GM12878 (cell line): Measurements from ENCODE around the gene RRAD. TPM values are rescaled to one million over a fixed set of nuclear protein-coding genes. Genes with fewer than 3 reads are reported as not detected.

ENCODE experiments used
- ATAC-seq: fragments of 200-7000 bp; cut with Tn5 transposase; 3 replicates; pipeline ENCODE4 v1.9.1; 2020; ENCODE audit warnings: mild to moderate bottlenecking, moderate library complexity
- BruUV-seq: library from RNA; stranded (reverse); fragments of 400-500 nt; replicated peaks from 2 replicates; lab custom pipeline; 2021; lab: Mats Ljungman, UMichigan
- CTCF ChIA-PET: fragments of 300-600 bp; sonication (Branson Sonifier 250); formaldehyde crosslinking; extraction: SDS; loops from one replicate; lab custom pipeline; 2021; ENCODE audit warnings: inconsistent platforms; lab: Yijun Ruan, JAX
- POLR2A ChIA-PET: fragments of 350-600 bp; formaldehyde crosslinking; extraction: SDS; loops from one replicate; lab custom pipeline; 2021; ENCODE audit warnings: inconsistent platforms; lab: Charles Lee
- RAD21 ChIA-PET: fragments of 300-600 bp; sonication (Branson Sonifier 250); formaldehyde crosslinking; loops from one replicate; lab custom pipeline; 2023; ENCODE audit warnings: antibody characterized with exemption; ENCODE audit not compliant: unreplicated experiment; lab: Charles Lee
- SMC1A ChIA-PET: fragments of 300-600 bp; sonication (Branson Sonifier 250); formaldehyde crosslinking; loops from one replicate; lab custom pipeline; 2023; ENCODE audit not compliant: unreplicated experiment, uncharacterized antibody; lab: Charles Lee
- DNase-seq: peaks from one replicate; pipeline ENCODE4 v3.0.0-alpha.2; 2011; ENCODE audit warnings: low read depth, low spot score
- FAIRE-seq: peaks from 3 replicates; lab custom pipeline; 2011; peaks lifted over from hg19 to GRCh38; lab: Jason Lieb, UNC
- H2AFZ ChIP-seq: 2 replicates; pipeline ENCODE4 v1.6.0; 2011; ENCODE audit warnings: low read depth, low read length, control low read depth; ENCODE audit not compliant: control insufficient read depth
- H3K27ac ChIP-seq: 2 replicates; pipeline ENCODE4 v1.5.1; 2011; ENCODE audit warnings: control low read depth; ENCODE audit not compliant: control insufficient read depth, insufficient read depth
- H3K27me3 ChIP-seq, 2 experiments: replicated peaks in 1 of 2; 2 replicates each; pipeline versions ENCODE4 v1.6.0 to v1.6.1; 2011; ENCODE audit warnings: low read length in 1 of 2; ENCODE audit not compliant: control insufficient read depth in 2 of 2, insufficient read depth in 2 of 2
- H3K36me3 ChIP-seq, 2 experiments: 2 replicates each; pipeline ENCODE4 v1.5.1; 2011; ENCODE audit warnings: low read length in 1 of 2; ENCODE audit not compliant: control insufficient read depth in 2 of 2, insufficient read depth in 2 of 2
- H3K4me1 ChIP-seq: 2 replicates; pipeline ENCODE4 v1.6.1; 2011; ENCODE audit warnings: mild to moderate bottlenecking, low read length, moderate library complexity, mixed read lengths; ENCODE audit not compliant: control insufficient read depth, insufficient read depth
- H3K4me2 ChIP-seq: 2 replicates; pipeline ENCODE4 v1.6.0; 2011; ENCODE audit warnings: control low read depth; ENCODE audit not compliant: control insufficient read depth, insufficient read depth
- H3K4me3 ChIP-seq: fragments of 200-600 bp; sonication (generic); 2 replicates; pipeline ENCODE4 v1.5.1; 2016
- H3K79me2 ChIP-seq: 2 replicates; pipeline ENCODE4 v1.6.0; 2011; ENCODE audit warnings: low read length; ENCODE audit not compliant: control insufficient read depth, insufficient read depth
- H3K9ac ChIP-seq: 2 replicates; pipeline ENCODE4 v1.8.0; 2011; ENCODE audit warnings: low read length, control low read depth, mixed read lengths; ENCODE audit not compliant: control insufficient read depth, insufficient read depth
- H3K9me3 ChIP-seq: replicated peaks from 3 replicates; pipeline ENCODE4 v1.5.1; 2011; ENCODE audit warnings: mild to moderate bottlenecking, low read length; ENCODE audit not compliant: control insufficient read depth, insufficient read depth
- H4K20me1 ChIP-seq: 2 replicates; pipeline ENCODE4 v1.6.0; 2011; ENCODE audit not compliant: control insufficient read depth, insufficient read depth
- ATF7 ChIP-seq: fragments of 450-650 bp; IDR thresholded peaks from 2 replicates; pipeline ENCODE4 v1.6.1; 2016; ENCODE audit warnings: low read depth, mild to moderate bottlenecking
- BRCA1 ChIP-seq: IDR thresholded peaks from 2 replicates; pipeline ENCODE4 v1.6.1; 2011; ENCODE audit warnings: low read depth, low read length, improper control_type of control experiment
- CBX5 ChIP-seq: sonication (generic); IDR thresholded peaks from 2 replicates; pipeline ENCODE4 v1.6.1; 2016; ENCODE audit warnings: low read depth, moderate library complexity, mild to moderate bottlenecking, inconsistent platforms
- CREB1 ChIP-seq: IDR thresholded peaks from 2 replicates; pipeline ENCODE4 v1.6.1; 2012; ENCODE audit warnings: low read depth, mild to moderate bottlenecking, inconsistent platforms
- JUND ChIP-seq: IDR thresholded peaks from 2 replicates; pipeline ENCODE4 v1.6.1; 2012; ENCODE audit warnings: low read depth, mild to moderate bottlenecking, low read length, improper control_type of control experiment, moderate library complexity
- MLLT1 ChIP-seq: fragments of 450-650 bp; IDR thresholded peaks from 2 replicates; pipeline ENCODE4 v1.6.1; 2016; ENCODE audit warnings: mild to moderate bottlenecking
- MTA2 ChIP-seq: fragments of 450-650 bp; IDR thresholded peaks from 2 replicates; pipeline ENCODE4 v1.6.1; 2016; ENCODE audit warnings: low read depth, mild to moderate bottlenecking, moderate library complexity
- MXI1 ChIP-seq: fragments of 150-350 bp; IDR thresholded peaks from 2 replicates; pipeline ENCODE4 v1.6.1; 2011; ENCODE audit warnings: low read depth, mild to moderate bottlenecking, inconsistent platforms, low read length, improper control_type of control experiment
- MYC ChIP-seq: IDR thresholded peaks from 2 replicates; pipeline ENCODE4 v1.6.1; 2011; ENCODE audit warnings: mild to moderate bottlenecking, low read length, moderate library complexity, inconsistent platforms; ENCODE audit not compliant: insufficient read depth, insufficient replicate concordance, insufficient read length, severe bottlenecking
- NKRF ChIP-seq: fragments of 450-650 bp; conservative IDR thresholded peaks from 2 replicates; pipeline ENCODE4 v1.6.1; 2017; ENCODE audit warnings: mild to moderate bottlenecking, moderate library complexity
- NRF1 ChIP-seq: conservative IDR thresholded peaks from 2 replicates; pipeline ENCODE4 v1.6.1; 2011; ENCODE audit warnings: mild to moderate bottlenecking, low read depth, low read length, improper control_type of control experiment
- POLR2AphosphoS5 ChIP-seq: IDR thresholded peaks from 2 replicates; pipeline ENCODE4 v1.6.1; 2011; ENCODE audit warnings: mild to moderate bottlenecking, low read length, inconsistent platforms
- RB1 ChIP-seq: fragments of 450-650 bp; formaldehyde crosslinking; IDR thresholded peaks from 2 replicates; pipeline ENCODE4 v1.6.1; 2017; ENCODE audit warnings: mild to moderate bottlenecking, borderline replicate concordance
- SMARCA5 ChIP-seq: fragments of 450-650 bp; IDR thresholded peaks from 2 replicates; pipeline ENCODE4 v1.6.1; 2017; ENCODE audit warnings: mild to moderate bottlenecking
- SPI1 ChIP-seq: IDR thresholded peaks from 2 replicates; pipeline ENCODE4 v1.6.1; 2011; ENCODE audit warnings: low read depth, mild to moderate bottlenecking, low read length, moderate library complexity, borderline replicate concordance; ENCODE audit not compliant: insufficient read depth
- TBL1XR1 ChIP-seq: IDR thresholded peaks from 2 replicates; pipeline ENCODE4 v1.6.1; 2012; ENCODE audit warnings: low read depth, low read length, improper control_type of control experiment
- WRNIP1 ChIP-seq: IDR thresholded peaks from 2 replicates; pipeline ENCODE4 v1.6.1; 2011; ENCODE audit warnings: low read depth, low read length, improper control_type of control experiment, borderline replicate concordance
- YBX1 ChIP-seq: fragments of 450-650 bp; IDR thresholded peaks from 2 replicates; pipeline ENCODE4 v1.6.1; 2016; ENCODE audit warnings: antibody characterized with exemption
- WGBS: methylation state at CpG from one replicate; pipeline ENCODE4 v1.1.6; 2016; ENCODE audit warnings: low lambda C conversion rate; ENCODE audit not compliant: insufficient replicate concordance, insufficient coverage; ENCODE audit errors: missing lambda C conversion rate; 5-methylcytosine and 5-hydroxymethylcytosine counted together
- in situ Hi-C: fragments of 300-500 bp; cut with MboI; formaldehyde crosslinking; loops from 9 replicates; pipeline ENCODE4 v1.14.3; 2018; ENCODE audit warnings: mixed read lengths
- intact Hi-C: fragments of 100-400 bp; cut with micrococcal nuclease; formaldehyde crosslinking; loops from one replicate; pipeline ENCODE4 v1.14.2; 2022; ENCODE audit not compliant: unreplicated experiment
- polyA plus RNA-seq, 11 experiments: library from polyadenylated mRNA; depleted of rRNA in 4 of 11; unstranded in 6 of 11; stranded (reverse) in 5 of 11; fragments of >200 nt; fragmentation: Nextera tagmentation in 4 of 11; fragmentation: Illumina TruSeq in 1 of 11; extraction: Ambion mirVana in 4 of 11; extraction: Trizol in 1 of 11; gene quantifications; 1 replicate in 1 of 11; 2 replicates in 10 of 11; pipeline versions ENCODE4 v1.2.1 to v1.2.3, GENCODE V29; 2011 to 2016; ENCODE audit warnings: inconsistent platforms in 2 of 11, missing spikeins in 2 of 11, low read depth in 1 of 11
- total RNA-seq, 4 experiments: library from RNA; depleted of rRNA in 3 of 4; stranded (reverse); fragments of >200 nt in 3 of 4; fragmentation: Illumina TruSeq in 1 of 4; extraction: Trizol in 1 of 4; gene quantifications; 2 replicates each; pipeline versions ENCODE4 v1.2.1 to v1.2.3, GENCODE V29; 2013 to 2021

Gene RRAD
- total and polyA plus RNA-seq, 10 of the 15 experiments (the other 5 are each of a cell fraction or from before 2014, with no cell fraction given), result 0.11 to 8.5 (median 2.8) TPM

GRCh38 chr16:66903544-66904427, 21.5 kb downstream of the RRAD start:
- no peak overlapping the region for H3K4me3 ChIP-seq
- TF ChIP-seq MYC, result no peak
- no peak for TF ChIP-seq MTA2
- no peak for TF ChIP-seq NKRF
- no peak for TF ChIP-seq YBX1
- no peak for TF ChIP-seq POLR2AphosphoS5
- no peak for TF ChIP-seq SMARCA5
- no peak for TF ChIP-seq ATF7
- TF ChIP-seq BRCA1, result no peak
- no peak for TF ChIP-seq CBX5
- no peak for TF ChIP-seq WRNIP1
- TF ChIP-seq JUND, result no peak
- TF ChIP-seq CREB1, result no peak
- no peak for TF ChIP-seq RB1
- TF ChIP-seq TBL1XR1, result no peak
- TF ChIP-seq MLLT1, result no peak
- TF ChIP-seq SPI1, result no peak
- TF ChIP-seq NRF1, result no peak
- no peak for TF ChIP-seq MXI1
- H3K27me3 ChIP-seq, result no peaks in the 10 kb centered on the region
- in situ Hi-C loops, result no loop called here
- no peaks in the 10 kb centered on the region for H4K20me1 ChIP-seq
- ChIA-PET POLR2A (no interaction called here), RAD21 (no interaction called here), SMC1A (interaction anchor here (1.3 kb wide), 1 partner anchor 25 kb away, joined by 4 read pairs; no protein-coding TSS in a partner anchor), CTCF (interaction anchor here (1.1 to 1.5 kb wide), 3 partner anchors 9 to 25 kb away, joined by 3 to 5 read pairs (median 3); no protein-coding TSS in a partner anchor)
- no peaks in the 10 kb centered on the region for H3K9me3 ChIP-seq
- FAIRE-seq (no peak), DNase-seq (no peak), ATAC-seq (no peak)
- H3K4me1 ChIP-seq, result peaks cover 4% of the 10 kb centered on the region; the same call in 1 of the 2 replicates
- no peak overlapping the region for H3K27ac ChIP-seq
- no TSS peak for BruUV-seq
- WGBS, result 52% methylated on average over 11 of the region's 11 CpGs
- no peaks in the 10 kb centered on the region for H3K79me2 ChIP-seq
- H2AFZ ChIP-seq, result no peak overlapping the region
- intact Hi-C loops, result no loop called here
- H3K9ac ChIP-seq, result no peak overlapping the region
- H3K4me2 ChIP-seq, result no peak overlapping the region
- no peaks in the 10 kb centered on the region for H3K36me3 ChIP-seq
